Measurements from ENCODE around the gene MKS1.

The MKS1 gene

DNA sequence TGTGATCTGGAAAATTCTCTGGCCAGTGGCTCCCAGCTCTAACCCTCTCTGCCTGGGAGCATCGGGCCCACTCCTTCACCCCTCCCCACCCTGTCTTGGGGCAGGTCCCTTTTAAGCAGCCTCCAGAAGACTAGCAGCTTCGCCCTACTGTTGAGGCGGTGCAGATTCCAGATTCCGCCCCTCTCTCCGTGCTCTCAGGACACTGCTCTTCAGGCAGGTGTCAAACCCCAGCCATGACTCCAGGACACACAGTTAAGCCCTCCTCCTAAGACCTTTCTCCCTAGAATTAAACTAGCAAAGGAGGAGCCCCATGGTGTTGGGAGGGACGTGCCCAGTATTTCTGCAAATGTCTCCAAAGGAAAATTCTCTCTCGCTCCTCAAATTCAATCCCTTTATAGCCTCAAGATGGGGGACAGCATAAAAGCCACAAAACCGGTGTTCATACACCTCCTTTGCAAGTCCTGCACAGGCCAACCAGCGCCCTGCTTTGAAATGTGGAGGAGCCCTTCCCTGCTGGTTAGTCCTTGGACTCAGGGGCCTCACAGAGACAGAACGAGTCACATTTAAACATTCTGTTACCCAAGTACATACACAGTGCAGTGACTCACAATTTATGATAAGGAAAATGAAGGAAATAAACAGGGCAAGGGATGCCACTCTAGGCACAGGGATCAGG is 26.5 kb upstream of the MKS1 start:
- no peak for DNase-seq (ENCODE audit: low read depth in 1 of 2, low spot score in 1 of 2)

DNA sequence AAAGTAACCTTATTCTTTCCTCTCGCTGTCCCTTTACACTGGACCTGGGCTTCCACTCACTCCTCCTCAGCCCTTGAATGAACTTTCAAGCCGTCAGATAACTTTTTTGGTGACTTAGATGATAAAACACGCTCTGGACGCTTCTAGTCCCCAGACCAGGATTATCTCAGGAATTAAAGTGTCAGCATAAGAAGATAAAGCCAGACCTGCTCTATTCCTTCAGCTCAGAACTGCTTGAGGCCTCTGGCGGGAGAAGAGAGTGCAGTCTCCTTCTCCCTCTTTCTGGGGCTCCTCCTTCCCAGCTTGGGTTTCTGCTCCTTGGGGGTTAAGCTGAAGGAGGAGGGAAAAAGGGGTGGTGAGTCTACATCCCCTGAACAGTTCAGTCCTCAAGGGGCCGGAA is 25.9 kb upstream of the MKS1 start:
- no peak for DNase-seq (ENCODE audit: low read depth in 1 of 2, low spot score in 1 of 2)

DNA sequence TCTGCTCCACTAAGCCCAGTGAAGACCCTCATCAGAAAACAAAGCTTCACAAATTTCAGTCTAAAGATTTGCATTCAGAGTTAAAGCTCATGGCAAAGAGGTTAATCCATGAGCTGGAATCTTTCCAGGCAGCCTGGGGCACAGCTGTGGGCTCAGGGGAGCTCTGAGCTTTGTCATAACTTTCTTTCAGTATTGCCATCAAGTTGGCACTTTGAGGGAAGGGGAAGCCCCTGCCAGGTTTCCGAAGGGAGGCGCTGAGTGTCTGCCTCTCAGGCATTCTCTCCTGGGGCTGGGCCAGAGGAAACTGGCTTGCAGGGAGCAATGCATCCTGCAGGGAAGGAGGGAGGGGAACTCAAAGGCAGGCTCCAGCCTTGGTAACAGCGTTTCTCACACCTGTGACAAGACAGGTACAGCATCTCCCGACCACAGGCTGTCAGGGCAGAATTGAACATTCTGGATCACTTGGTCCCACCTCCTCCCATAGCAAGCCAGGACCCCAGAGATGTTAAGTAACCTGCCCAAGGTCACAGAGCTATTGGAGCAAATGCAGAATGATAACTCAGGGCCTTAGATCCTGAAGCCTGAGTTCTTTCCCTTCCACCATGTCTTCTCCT is 23.2 kb upstream of the MKS1 start:
- no peak for DNase-seq (ENCODE audit: low read depth in 1 of 2, low spot score in 1 of 2)

DNA sequence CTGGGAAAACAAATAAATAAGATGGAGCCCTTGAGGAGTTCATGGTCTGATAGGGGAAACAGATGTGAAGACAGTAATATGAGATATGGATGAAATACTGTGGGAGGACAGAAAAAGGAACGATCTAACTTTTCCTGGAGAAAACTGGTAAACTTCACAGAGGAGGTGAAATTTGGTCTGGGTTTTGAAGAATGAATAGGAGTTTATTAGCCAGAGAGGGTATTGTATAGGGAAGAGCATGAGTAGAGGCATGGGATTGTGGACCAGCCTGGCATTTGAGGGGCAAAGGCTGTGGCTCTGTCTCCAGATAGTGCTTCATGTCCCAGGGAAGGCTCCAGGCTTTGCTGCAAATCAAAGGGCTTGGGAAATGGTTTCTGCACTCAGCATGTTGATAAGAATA is 20.9 kb upstream of the MKS1 start:
- no peak for DNase-seq (ENCODE audit: low read depth in 1 of 2, low spot score in 1 of 2)

DNA sequence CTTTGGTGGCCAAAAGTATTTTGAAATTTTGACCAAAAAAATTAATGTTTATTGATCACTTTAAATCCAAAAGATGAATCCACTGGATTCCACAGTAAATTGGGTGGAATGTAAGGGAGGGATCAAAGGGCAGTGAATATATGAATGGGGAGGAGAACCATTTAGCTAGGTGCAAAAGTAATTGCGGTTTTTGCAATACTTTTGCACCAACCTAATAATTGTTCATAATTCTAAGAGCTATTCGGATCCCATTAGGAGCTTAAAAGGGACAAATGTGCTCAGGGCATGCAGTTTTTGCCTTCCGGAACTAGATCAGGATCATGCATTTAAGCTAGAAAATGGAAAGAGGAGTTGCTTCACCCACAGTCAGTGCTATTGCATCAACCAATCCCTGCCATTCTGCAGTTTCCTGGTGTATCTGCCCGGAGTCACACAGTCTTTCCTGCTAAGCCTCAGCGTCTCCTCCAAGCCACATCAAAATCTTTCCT is 19.1 kb upstream of the MKS1 start, which contains the start of gene LPO:
LPO (plus strand) TSS at position 438 of the 488 bp plus-strand sequence. CDS start 4,396 bp downstream, outside the sequence.
- DNase-seq (ENCODE audit: low read depth in 1 of 2, low spot score in 1 of 2): no peak

DNA sequence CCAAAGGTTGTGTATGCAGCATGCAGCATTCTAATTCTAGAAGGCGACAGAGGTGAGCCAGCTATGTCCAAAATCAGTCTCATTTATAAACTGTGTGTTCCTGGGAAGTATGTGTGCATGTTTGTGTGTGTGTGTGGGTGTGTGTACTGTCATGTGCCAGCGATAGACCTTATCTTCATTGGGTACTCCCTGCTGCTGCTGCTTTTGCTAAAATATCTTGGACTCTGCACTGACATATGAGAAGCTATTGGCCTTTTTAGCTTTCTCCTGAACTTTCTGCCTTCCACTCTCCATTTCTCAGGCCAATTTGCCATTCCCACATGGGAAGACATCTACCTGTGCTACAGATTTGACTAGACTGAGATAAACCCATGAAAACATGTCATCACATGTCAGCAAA is 17.3 kb upstream of the MKS1 start:
- no peak for DNase-seq (ENCODE audit: low read depth in 1 of 2, low spot score in 1 of 2)

DNA sequence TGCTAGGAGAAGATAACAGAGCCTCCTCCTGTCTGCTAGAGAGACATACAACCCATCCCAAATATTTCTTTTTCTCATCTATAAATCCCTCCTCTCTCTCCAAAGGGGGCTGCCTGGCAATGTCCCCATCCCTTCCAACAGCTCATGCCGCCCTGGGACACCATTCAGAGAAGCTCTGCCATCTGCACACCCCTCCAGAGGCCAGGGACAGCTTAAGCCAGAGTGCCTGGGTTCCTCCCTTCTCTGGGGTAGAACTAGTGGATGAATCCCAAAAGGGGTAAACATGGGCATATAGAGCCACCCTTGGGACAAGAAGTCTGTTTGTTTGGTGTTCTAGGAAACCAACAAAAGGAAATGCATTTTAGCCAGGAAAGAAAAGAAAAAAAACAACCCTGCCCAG is 16.8 kb upstream of the MKS1 start:
- DNase-seq (ENCODE audit: low read depth in 1 of 2, low spot score in 1 of 2): no peak

DNA sequence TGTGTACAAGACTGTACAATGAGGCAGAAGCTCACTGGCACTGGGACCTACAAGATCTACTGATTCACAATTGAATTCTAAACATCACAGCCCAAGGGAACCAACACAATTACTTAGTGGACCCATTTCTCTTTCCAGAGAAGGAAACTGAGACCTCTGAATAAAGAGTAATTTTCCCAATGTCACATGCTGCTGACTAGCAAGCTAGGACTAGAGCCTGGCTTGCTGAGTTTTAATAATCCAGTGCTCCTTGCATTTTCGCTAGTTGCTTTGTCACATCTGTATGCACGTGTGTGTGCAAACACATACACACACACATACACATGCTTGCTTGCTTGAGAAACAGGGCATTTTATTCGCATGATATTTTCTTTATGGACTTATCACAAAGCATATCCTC is 15.5 kb upstream of the MKS1 start:
- DNase-seq (ENCODE audit: low read depth in 1 of 2, low spot score in 1 of 2): no peak

DNA sequence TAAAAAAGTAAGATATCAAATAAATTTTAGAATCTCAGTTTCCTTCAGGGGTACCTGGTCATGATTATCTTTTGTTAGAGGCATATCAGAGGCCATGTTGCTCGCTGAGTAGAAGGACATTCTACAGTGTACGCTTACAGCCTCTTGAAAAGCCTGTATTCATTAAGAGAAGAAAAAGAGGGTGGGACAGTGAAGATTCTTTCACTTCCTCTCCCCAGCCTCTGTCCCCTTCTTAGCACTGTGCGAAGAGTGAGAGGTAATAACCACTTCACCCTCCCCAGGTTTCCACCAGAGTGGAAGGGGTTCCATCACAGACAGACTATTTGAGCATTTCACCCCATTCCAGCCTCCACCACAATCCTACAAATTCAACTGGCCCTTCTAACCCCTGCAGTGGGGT is 14.5 kb upstream of the MKS1 start:
- DNase-seq (ENCODE audit: low read depth in 1 of 2, low spot score in 1 of 2): no peak

DNA sequence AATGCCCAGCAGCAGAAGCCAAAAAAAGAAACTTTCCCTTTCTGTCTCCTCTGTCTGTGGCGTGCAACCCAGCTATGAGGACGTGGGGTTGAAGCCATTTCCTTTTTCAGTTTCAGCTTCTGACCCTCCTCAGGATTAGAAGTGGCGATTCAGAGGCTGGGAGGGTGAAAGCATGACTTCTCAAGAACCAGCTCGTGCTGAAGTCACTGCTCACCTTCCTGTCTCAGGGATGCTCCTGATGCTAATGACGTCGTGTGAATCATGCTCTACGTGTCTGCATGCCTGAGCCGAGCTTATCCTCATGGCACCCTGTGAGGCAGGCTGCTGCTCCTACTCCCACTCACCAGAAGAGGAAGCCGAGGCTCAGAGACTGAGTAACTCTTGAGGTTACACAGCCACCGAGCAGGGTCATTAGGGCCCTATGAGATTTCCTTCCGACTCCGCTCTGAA is 13.7 kb upstream of the MKS1 start:
- no peak for DNase-seq (ENCODE audit: low read depth in 1 of 2, low spot score in 1 of 2)

DNA sequence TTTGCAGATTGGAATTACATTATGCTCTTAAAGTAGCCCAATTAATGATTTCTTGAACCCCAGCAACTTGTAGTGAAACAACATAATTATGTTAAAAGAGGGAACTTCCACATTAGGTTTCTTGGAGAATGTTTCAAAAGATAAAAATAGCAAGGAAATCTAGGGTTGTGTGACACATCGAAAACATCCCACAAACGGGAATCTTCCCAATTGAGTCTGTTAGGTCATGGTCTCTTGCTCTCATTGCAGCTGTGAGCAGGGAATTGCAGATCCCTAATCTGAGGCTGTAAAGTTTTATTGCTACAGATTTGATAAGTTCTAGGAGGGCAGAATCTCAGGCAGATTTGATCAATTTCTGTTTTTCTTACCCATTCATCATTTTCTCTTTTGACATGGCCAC is 12.6 kb upstream of the MKS1 start:
- DNase-seq (ENCODE audit: low read depth in 1 of 2, low spot score in 1 of 2): no peak

DNA sequence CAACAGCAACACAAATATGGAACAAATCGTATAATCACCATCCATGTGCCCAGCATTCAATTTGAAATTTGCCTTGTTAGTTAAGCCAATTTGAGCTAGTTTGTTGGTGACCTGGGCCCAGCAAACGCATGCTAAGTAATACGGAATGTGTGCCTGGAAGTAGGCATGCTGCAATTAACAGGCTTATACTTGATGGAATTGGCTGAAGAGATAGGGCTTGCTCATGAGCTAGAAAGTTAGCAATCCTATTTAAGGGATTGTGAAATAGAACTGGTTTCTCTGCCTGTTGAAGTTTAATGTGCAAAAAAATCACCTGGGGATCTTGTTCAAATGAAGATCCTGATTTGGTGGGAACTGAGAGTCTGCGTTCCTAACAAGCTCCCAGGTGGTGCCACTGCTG is 10.8 kb upstream of the MKS1 start:
- DNase-seq (ENCODE audit: low read depth in 1 of 2, low spot score in 1 of 2): no peak

DNA sequence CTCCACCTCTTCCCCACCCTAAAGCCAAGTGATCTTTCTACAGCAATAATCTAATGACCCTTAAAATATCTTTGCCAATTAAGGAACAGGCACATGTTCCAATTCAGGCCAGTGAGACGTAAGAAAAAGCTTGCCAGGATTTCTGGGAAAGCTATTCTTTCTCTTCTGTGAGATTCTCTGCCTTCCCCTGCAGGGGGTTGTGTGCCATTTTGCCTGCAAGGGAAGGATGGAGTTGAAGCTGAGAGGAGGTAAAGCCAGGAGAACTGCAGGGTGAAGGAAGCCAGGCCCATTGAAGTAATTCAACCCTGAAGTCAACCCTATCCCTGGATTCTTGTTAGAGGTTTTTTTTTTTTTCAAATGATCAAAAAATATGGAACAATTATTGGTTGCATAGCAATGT is 10.3 kb upstream of the MKS1 start:
- DNase-seq (ENCODE audit: low read depth in 1 of 2, low spot score in 1 of 2): no peak

DNA sequence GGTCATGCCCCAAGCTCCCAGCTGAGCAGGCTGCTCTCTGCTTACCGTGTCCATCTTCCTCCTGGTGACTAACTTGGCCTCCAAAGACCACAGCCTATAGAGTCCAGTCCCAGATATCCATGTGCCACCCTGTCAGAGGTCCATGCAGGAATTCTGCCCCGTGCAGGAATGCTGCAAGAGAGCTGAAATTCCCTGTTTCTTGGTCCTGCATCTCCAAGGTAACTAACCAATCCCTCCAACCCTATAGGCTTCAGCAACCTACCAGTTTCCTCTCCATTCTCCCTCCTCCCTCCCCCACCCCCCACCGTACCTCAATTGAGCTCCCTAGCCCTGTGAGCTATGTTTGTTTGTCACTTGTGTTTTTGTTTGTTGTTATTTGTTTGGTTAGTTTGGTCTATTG is 9.6 kb upstream of the MKS1 start:
- DNase-seq (ENCODE audit: low read depth in 1 of 2, low spot score in 1 of 2): no peak

DNA sequence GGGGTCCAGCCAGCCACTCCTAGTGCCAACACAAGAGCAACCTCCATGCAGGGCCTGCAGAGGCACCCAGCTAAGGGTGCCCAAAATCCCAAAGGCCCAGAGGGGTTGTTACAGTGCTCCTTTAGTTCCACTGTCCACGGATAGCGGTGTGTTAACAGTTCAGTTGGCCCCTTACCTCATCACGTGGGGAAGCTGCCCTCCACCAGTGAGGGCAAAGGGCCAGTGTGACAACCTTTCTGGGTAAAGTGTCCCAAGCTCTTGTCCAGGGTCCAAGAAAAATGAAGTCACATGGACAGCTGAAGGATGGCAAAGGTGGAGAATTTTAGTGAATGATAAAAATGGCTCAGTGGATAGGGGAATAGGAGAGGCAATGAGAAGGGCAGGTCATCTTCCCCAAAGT is 8.7 kb upstream of the MKS1 start:
- DNase-seq (ENCODE audit: low read depth in 1 of 2, low spot score in 1 of 2): no peak

DNA sequence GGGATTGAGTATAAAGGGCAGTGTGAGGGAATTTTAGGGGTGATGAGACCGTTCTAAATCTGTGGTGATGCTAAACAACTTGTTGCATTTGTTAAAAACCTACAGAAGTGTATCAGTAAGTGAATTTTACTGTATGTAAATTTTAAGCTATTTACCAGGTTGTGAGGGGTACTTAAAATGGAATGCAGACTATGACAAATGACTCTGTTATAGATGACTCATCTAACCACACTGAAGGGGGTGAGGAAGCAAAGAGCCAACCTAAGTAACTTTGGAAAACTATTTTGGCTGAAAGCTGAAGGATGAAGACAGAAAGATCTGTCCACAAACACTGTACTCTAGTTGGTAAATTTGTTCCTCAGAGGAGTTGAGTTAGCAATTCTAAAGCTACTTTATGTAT is 5.3 kb upstream of the MKS1 start:
- no peak for DNase-seq (ENCODE audit: low read depth in 1 of 2, low spot score in 1 of 2)

DNA sequence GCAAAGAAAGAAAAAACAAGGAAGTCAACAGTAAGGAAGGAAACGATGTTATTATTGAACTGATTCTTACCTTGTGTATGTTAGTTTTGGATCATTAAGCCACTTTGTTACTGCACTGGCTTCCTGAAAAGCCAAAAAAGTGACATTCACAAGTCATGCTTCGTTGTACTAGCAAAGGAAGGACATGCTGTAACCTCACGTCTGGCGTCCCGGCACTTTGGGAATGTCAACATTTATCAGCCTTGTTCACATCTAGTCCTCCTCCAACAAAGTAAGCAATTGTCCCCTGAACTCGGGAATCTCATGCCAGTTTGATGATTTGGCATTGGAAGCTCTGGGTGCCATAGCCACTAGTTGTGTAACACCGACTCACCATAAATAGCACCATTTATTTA is 731 bp upstream of the MKS1 start:
- DNase-seq (ENCODE audit: low read depth in 1 of 2, low spot score in 1 of 2): no peak

DNA sequence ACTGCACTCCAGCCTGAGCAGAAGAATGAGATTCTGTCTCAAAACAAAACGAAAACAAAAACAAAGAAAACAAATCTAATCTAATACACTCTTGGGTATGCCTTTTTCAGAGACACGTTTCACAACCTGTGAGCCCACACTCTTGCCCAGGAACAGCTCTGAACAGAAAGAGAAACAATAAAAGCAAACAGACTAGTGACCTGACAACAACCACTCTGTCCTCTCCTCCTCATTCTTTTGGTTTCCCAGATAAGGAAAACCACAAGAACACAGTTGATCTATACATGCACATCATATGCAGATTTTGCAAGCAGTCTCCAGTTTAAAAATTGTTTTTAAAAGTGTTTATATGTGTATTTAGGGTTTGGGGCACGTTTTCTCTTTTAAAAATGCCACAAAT is 1.3 kb downstream of the MKS1 start:
- DNase-seq (ENCODE audit: low read depth in 1 of 2, low spot score in 1 of 2): no peak

DNA sequence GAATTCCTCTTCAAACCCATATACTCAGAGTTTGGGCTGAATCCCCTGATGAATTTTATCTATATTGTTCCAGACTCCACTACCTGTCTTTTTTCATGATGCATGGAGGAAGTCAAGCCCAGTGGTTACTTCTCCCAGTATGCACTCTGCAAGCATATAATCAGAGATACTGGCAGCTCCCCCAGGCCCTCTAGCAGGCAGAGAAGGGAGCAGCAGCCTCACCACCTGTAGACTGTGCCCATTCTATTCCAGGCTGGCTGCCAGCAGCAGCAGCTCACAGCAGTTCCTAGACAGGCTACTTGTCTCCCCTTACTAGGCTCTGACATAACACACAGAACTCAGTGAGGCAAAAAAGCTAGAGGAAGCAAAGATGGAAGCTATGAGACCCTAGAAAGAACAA is 3.4 kb downstream of the MKS1 start:
- no peak for DNase-seq (ENCODE audit: low read depth in 1 of 2, low spot score in 1 of 2)

DNA sequence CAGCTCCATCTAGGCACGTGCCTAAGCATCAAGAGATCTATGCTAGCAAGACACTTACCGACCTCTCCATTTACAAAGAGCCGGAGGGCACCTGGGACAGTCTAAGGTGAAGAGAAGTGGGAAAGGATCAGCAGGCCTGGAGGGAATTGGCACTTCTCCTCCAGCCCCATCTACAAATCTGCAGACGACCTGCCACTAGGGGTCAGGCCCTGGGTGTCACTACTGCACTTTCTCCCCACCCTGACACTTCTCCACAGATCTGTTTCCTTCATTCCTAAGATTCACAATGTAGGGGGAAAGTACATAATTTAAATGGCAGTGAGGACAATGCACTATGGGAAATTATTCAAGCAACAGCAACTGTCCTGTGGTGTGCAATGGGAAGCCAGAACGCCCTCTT is 8.1 kb downstream of the MKS1 start:
- no peak for DNase-seq (ENCODE audit: low read depth in 1 of 2, low spot score in 1 of 2)

DNA sequence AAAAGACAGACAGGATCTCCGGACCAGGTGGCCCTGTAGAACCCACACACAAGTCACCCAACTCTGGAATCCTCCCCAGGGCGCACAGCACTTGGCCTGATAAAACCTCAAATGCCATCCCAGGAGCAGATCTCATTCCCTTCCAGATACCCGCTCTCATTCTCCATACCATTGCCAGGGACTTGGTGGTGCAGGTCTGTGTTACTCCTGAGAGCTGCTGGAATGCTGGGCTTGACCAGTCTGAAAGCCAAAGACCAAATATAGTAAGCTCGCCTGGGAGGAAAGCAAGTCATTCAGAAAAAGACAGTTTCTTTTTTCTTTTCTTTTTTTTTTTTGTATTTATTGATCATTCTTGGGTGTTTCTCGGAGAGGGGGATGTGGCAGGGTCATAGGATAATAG is 10.7 kb downstream of the MKS1 start:
- no peak for DNase-seq (ENCODE audit: low read depth in 1 of 2, low spot score in 1 of 2)

DNA sequence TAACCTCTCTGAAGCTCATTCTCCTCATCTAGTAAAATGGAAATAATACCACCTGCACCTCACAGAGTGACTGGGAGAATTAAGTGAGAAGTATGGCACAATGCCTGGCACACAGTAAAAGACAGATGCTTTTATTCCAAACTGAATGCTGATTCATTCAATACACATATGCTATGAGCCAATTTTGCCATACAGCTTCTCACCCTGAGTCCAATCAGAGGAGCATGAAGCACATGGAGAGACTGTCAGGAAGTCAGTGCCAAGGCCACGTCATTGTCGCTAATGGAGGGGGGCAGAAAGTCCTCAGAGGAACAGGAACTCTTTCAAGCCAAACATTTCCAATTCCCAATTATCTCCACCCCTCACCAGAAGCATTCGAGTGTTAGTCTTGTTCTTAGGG is 11.6 kb downstream of the MKS1 start:
- DNase-seq (ENCODE audit: low read depth in 1 of 2, low spot score in 1 of 2): no peak

DNA sequence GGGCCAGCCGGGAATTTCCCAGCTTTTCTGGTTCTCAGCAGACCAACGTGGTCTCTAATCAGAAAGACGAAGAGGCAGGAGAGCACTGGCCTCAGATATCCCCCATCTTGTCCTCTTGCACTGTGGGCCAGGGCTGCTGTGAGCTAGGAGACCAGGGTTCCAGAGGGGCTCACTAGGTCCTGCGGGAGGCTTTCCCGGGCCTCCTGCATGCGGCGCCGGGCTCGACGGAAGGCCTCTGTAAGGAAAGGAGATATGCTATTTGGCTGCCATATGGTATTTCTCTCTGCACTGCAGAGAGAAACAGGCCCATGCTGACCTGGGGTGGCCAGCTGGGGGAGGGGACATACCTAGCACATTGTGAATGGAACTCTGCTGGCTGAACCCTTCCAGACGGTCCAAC is 13.1 kb downstream of the MKS1 start:
- no peak for DNase-seq (ENCODE audit: low read depth in 1 of 2, low spot score in 1 of 2)
